PFSK-1 (cell line): ENCODE measurements around the gene CBX1.

ENCODE experiments used
- FOXP2 ChIP-seq: optimal IDR thresholded peaks from 2 replicates; pipeline ENCODE3; 2011; ENCODE audit warnings: borderline replicate concordance, control low read depth, inconsistent platforms; ENCODE audit not compliant: insufficient read depth; ENCODE audit errors: extremely low read length, extremely low read depth
- POLR2AphosphoS5 ChIP-seq: IDR thresholded peaks from 2 replicates; pipeline ENCODE4 v1.6.1; 2012; ENCODE audit warnings: low read depth, mild to moderate bottlenecking, control low read depth, low read length, moderate library complexity
- REST ChIP-seq, 2 experiments: IDR thresholded peaks; 2 replicates each; pipeline versions ENCODE4 v1.6.1 to v1.8.0; 2011 to 2012; ENCODE audit warnings: low read depth in 2 of 2, low read length in 2 of 2, control low read depth in 1 of 2, inconsistent platforms in 1 of 2, mild to moderate bottlenecking in 1 of 2, moderate library complexity in 1 of 2; ENCODE audit not compliant: insufficient read depth in 1 of 2
- SIN3A ChIP-seq: IDR thresholded peaks from 2 replicates; pipeline ENCODE4 v1.6.1; 2012; ENCODE audit warnings: mild to moderate bottlenecking, low read length, moderate library complexity, borderline replicate concordance; ENCODE audit not compliant: insufficient read depth
- TAF1 ChIP-seq: IDR thresholded peaks from 2 replicates; pipeline ENCODE4 v1.6.1; 2012; ENCODE audit warnings: low read length, control low read depth, borderline replicate concordance; ENCODE audit not compliant: insufficient read depth

GRCh38 chr17:48027322-48027981, 73.8 kb downstream of the CBX1 start:
- TF ChIP-seq FOXP2 (no peak), POLR2AphosphoS5 (no peak), REST (IDR thresholded peaks at IDR 0.05; ENCODE audit: insufficient read depth in 1 of 2, low read depth in 2 of 2, low read length in 2 of 2) (no peak), SIN3A (no peak), TAF1 (no peak)
